GM21360 (cell line): ENCODE measurements around the gene ZSWIM7.

Source experiments
- ATAC-seq: cut with Tn5 transposase; IDR thresholded peaks from one replicate; pipeline ENCODE4 v1.9.1; 2021; ENCODE audit warnings: mild to moderate bottlenecking, moderate library complexity; ENCODE audit not compliant: unreplicated experiment

ZSWIM7 gene

GRCh38 chr17:15999141-15999973 lies at the start of gene ZSWIM7, which contains the start of gene TTC19:
TSS of gene ZSWIM7 (minus strand) at chr17:15999704. CDS start at chr17:15999594, 110 bp downstream.
TSS of gene TTC19 (plus strand) at chr17:15999824. CDS start at chr17:15999849, 25 bp downstream.
- peak; percentile 89 for ATAC-seq

- no peak for ATAC-seq
These were observed 49.4 kb upstream of the ZSWIM7 start for GRCh38 chr17:16048811-16049449.

GRCh38 chr17:16046966-16047365 lies 47.5 kb upstream of the ZSWIM7 start:
- ATAC-seq: no peak

- ATAC-seq: no peak
These were observed 45.0 kb upstream of the ZSWIM7 start for GRCh38 chr17:16044487-16044886.

- ATAC-seq: no peak
These were observed 41.3 kb upstream of the ZSWIM7 start for GRCh38 chr17:16040710-16041251.

DNA sequence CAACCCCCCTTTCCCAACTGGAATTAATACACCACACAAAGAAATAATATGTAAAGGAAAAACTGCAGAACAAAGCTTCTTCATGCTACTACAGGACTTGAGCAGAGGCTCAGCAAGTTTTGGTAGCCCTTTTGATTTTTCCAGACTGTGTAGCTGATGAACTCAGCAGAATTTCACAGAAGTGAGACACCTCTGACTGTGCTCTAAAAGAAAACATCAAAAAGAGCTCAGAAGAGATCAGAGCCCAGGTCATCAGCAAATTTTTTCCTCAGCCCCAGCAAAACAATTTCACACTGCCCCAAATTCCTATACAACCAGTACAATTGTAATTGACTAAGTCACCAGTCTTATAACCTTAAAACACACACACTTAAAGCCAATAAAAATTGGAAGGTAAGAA lies 38.1 kb upstream of the ZSWIM7 start:
- no peak for ATAC-seq

DNA sequence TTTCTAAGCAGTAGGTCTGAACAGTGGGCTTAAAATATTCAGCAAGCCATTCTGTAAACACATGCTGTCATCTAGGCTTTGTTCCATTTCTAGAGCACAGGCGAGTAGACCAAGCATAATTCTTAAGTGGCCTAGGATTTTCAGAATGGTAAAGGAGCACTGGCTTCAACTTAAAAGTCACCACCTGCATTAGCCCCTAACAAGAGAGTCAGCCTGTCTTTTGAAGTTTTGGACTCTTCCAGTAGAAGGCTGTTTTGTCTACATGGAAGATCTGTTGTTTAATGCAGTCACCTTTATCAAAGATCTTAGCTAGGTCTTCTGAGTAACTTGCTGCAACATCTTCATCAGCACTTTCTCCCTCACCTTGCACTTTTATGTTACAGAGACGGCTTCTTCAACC lies 36.8 kb upstream of the ZSWIM7 start:
- no peak for ATAC-seq

GRCh38 chr17:16033729-16034349 lies 34.3 kb upstream of the ZSWIM7 start:
- no peak for ATAC-seq

DNA sequence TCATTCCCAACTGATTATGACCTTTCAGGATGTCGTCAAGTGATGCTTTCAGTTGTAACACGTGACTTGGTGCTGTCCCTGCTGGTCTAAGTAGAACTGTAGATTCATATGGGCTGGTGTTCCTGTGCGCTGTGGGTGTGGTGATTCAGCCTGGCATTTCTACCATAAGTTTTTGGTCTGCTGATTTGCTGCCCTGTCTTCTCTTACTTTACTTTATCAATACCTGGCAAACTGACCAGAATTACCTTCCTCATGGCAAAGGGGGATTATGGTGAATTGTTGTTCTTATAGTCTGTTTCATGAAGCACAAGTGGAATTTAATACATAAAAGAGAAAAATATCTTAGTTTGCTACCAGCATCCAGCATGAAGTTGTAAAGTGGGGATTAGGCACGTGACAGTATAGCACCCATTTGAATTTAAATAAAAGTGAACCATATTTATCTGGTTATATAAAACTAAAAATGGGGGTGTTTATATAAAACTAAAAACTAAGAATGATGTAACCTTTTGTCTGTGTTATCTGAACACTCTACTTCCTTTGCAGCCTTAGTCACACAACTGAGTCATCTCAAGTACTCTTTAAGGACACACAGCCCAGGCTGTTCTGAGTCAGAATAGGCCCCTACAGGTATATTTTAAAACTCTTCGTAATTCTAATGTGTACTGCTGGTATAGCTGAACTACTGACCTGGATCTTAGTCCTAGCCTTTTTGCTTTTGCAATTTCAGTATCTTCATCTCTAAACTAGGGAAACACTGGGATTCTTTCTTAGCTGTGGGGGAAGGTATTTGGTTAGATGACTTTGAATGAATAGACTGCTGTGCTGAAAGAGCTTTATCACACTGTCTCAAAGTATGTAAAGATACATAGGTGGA lies 28.4 kb upstream of the ZSWIM7 start:
- ATAC-seq: peak; percentile 88

GRCh38 chr17:16026895-16027294 lies 27.4 kb upstream of the ZSWIM7 start:
- ATAC-seq: no peak

- ATAC-seq: no peak
These were observed 25.7 kb upstream of the ZSWIM7 start for GRCh38 chr17:16025202-16025601.

DNA sequence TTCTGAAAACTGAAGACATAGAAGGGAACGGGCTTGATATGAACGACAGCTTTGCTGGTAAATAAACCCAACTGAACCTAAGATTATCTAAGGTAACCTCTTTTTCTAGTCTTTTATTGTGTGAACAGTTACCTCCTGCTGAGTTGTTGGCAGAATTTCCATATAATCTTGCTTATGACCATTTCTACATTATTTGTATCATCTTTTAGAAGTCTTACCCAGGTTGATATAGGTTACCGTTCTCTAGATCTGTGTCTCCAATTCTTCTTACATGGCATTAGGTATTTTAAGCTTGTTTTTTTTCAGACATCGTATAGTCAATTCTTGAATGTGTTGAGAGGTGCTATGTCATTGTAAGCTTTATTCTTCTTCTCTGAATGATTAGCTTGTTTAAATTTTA lies 24.4 kb upstream of the ZSWIM7 start:
- ATAC-seq: no peak

GRCh38 chr17:16019347-16019746 lies 19.8 kb upstream of the ZSWIM7 start:
- ATAC-seq: no peak

DNA sequence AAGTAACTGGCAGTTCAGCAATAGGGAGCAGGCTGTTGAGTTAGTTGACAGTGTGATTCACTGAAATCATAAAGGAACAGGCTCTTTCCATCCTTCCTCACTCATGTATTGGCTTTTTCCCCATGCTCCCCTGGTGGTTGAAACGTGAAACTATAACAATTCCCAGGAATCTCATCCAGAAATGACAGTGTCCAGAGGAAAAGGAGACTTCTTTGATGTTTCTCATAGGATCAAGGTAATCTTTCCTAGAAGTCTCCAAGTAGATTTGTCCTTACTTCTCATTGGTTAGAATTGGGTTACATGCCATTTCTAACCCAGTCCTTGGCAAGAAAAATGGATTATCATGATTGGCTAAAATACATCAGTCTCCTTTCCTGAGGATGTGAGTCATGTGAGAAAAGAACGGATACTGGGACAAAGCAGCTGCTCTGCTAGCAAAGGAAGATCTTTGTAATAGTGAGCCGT lies 14.5 kb upstream of the ZSWIM7 start:
- no peak for ATAC-seq

GRCh38 chr17:16007439-16007838 lies 7.9 kb upstream of the ZSWIM7 start:
- ATAC-seq: no peak

- no peak for ATAC-seq
These were observed 6.1 kb upstream of the ZSWIM7 start for GRCh38 chr17:16005636-16006035.

GRCh38 chr17:16003841-16004240 lies 4.3 kb upstream of the ZSWIM7 start:
- no peak for ATAC-seq

- no peak for ATAC-seq
These were observed 3.3 kb upstream of the ZSWIM7 start for GRCh38 chr17:16002708-16003260.

DNA sequence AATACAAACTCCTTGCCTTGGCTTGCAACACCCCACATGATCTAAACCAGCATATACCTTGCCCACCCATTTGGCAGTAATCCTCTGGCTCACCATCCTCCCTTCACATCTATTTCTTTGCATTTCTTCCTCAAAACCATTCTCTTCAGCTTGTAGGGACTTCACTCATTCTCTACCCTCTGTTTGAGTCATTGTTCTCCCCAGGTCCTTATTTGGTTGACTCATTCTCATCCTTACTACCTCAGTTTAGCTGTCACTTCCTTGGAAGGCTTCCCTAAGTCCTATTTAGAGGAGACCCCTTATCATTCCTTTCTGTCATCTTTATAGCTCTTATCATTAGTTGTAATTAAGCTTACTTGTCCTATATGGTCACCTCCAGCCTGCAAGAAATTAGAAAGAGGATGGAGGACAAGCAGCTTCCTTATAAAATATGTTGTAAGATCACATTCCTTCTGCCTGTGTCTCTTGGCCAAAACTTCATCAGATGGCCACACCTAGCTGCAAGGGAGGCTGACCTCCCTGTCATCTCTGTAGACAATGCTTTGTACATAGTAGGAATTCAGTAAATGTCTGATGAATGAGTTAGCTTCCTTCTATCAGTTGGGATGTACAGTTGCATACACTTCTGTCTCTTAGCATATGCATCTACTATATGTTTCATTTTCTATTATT lies 1.9 kb upstream of the ZSWIM7 start:
- ATAC-seq: no peak
